Measurements from ENCODE around the gene FAM163B. TPM values are rescaled to one million over a fixed set of nuclear protein-coding genes. Genes with fewer than 3 reads are reported as not detected.
"Not testable (repeated sequence)": the region's sequence is repeated elsewhere in the genome, so short reads cannot be mapped to it uniquely, and the experiment has no call there.

Gene FAM163B
- total and polyA plus RNA-seq, 2 donors, result 0.27 to 2.0 TPM

DNA sequence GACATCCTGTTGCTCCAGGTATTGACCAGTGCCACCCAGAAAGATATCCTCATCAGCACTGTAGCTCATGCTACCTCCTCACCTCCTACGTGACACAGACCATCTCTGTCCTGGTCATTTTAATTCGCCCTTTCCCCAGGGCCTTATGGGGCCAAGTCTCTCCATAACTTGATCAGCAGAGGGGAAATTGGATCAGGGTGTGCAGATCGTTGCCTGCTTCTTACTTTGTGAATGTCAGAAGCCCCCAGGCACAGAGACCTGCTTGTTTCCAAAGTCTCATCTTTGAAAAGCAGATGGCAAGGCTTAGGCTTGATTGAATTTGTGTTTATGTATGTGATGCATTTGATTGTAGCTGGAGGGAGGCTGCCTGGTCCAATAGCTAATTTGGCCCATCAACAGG is 18.2 kb upstream of the FAM163B start:
- H3K4me3 ChIP-seq (ENCODE audit: low read length in 2 of 2), result no peak overlapping the region
- 86% methylated on average over 3 of the region's 3 CpGs for WGBS
- peaks cover 0 to 8% of the 10 kb centered on the region in 2 donors for H3K27me3 ChIP-seq (ENCODE audit: control insufficient read depth in 2 of 2, insufficient read depth in 1 of 2, low read length in 1 of 2)
- no peak for DNase-seq (ENCODE audit: low read depth in 6 of 9, low spot score in 9 of 9)
- no peak overlapping the region for H3K27ac ChIP-seq (ENCODE audit: low read depth in 1 of 2, low read length in 1 of 2)
- peaks cover 1 to 6% of the 10 kb centered on the region in 2 donors for H3K9me3 ChIP-seq (ENCODE audit: control insufficient read depth in 2 of 2, insufficient read depth in 1 of 2, low read length in 1 of 2)
- peaks cover 0 to 8% of the 10 kb centered on the region in 2 donors for H3K4me1 ChIP-seq (ENCODE audit: control insufficient read depth in 2 of 2, insufficient read depth in 2 of 2, low read length in 2 of 2)
- no peaks in the 10 kb centered on the region for H3K36me3 ChIP-seq (ENCODE audit: control insufficient read depth in 2 of 2, insufficient read depth in 2 of 2, low read length in 1 of 2)

- H3K27ac ChIP-seq (ENCODE audit: low read depth in 1 of 2, low read length in 1 of 2); H3K36me3 ChIP-seq (ENCODE audit: control insufficient read depth in 2 of 2, insufficient read depth in 2 of 2, low read length in 1 of 2); DNase-seq (ENCODE audit: low read depth in 6 of 9, low spot score in 9 of 9); H3K9me3 ChIP-seq (ENCODE audit: control insufficient read depth in 2 of 2, insufficient read depth in 1 of 2, low read length in 1 of 2); H3K4me1 ChIP-seq (ENCODE audit: control insufficient read depth in 2 of 2, insufficient read depth in 2 of 2, low read length in 2 of 2); H3K4me3 ChIP-seq (ENCODE audit: low read length in 2 of 2); H3K27me3 ChIP-seq (ENCODE audit: control insufficient read depth in 2 of 2, insufficient read depth in 1 of 2, low read length in 1 of 2): not testable (repeated sequence)
Observed at GRCh38 chr9:133626008-133626407, 16.8 kb upstream of the FAM163B start.

DNA sequence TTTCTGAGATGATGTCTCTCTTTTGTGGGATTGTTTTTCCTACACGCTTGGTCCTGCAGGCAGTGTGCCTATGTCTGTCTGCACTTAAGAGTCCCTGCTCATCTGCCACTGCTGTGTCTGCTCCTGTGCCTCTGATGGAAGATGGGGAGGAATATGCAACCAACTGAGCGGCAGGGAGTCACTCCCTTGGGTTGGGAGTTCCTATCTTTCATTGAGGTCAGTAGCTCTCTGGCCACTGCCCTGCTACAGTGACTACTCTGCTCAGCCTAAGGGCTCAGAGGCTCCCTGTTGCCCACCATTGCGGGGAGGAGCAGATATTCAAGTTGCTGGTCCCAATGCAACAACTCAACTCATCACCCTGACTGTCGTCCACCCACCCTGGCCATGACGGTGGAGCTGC is 13.4 kb upstream of the FAM163B start:
- 78% methylated on average over 5 of the region's 5 CpGs for WGBS
- peaks cover 0 to 12% of the 10 kb centered on the region in 2 donors for H3K27me3 ChIP-seq (ENCODE audit: control insufficient read depth in 2 of 2, insufficient read depth in 1 of 2, low read length in 1 of 2)

GRCh38 chr9:133621725-133622267 is 12.6 kb upstream of the FAM163B start:
- no peak overlapping the region for H3K27ac ChIP-seq (ENCODE audit: low read depth in 1 of 2, low read length in 1 of 2)
- no peak overlapping the region for H3K4me3 ChIP-seq (ENCODE audit: low read length in 2 of 2)
- peaks cover 0 to 18% of the 10 kb centered on the region in 2 donors for H3K27me3 ChIP-seq (ENCODE audit: control insufficient read depth in 2 of 2, insufficient read depth in 1 of 2, low read length in 1 of 2)
- H3K36me3 ChIP-seq (ENCODE audit: control insufficient read depth in 2 of 2, insufficient read depth in 2 of 2, low read length in 1 of 2), result no peaks in the 10 kb centered on the region
- WGBS, result 86% methylated on average over 11 of the region's 11 CpGs
- H3K9me3 ChIP-seq (ENCODE audit: control insufficient read depth in 2 of 2, insufficient read depth in 1 of 2, low read length in 1 of 2), result peaks cover 1 to 6% of the 10 kb centered on the region in 2 donors
- peaks cover 9 to 21% of the 10 kb centered on the region in 2 donors for H3K4me1 ChIP-seq (ENCODE audit: control insufficient read depth in 2 of 2, insufficient read depth in 2 of 2, low read length in 2 of 2)
- no peak for DNase-seq (ENCODE audit: low read depth in 6 of 9, low spot score in 9 of 9)

More for the DNA sequence above, 13.4 kb upstream of the FAM163B start:
- Histone ChIP-seq H3K36me3 (ENCODE audit: control insufficient read depth in 2 of 2, insufficient read depth in 2 of 2, low read length in 1 of 2) (no peaks in the 10 kb centered on the region), H3K9me3 (ENCODE audit: control insufficient read depth in 2 of 2, insufficient read depth in 1 of 2, low read length in 1 of 2) (peaks cover 1 to 6% of the 10 kb centered on the region in 2 donors), H3K4me1 (ENCODE audit: control insufficient read depth in 2 of 2, insufficient read depth in 2 of 2, low read length in 2 of 2) (peaks cover 9 to 21% of the 10 kb centered on the region in 2 donors), H3K27ac (ENCODE audit: low read depth in 1 of 2, low read length in 1 of 2) (no peak overlapping the region), H3K4me3 (ENCODE audit: low read length in 2 of 2) (no peak overlapping the region)
- DNase-seq (ENCODE audit: low read depth in 6 of 9, low spot score in 9 of 9), result no peak

GRCh38 chr9:133619791-133620190 is 10.6 kb upstream of the FAM163B start:
- DNase-seq (ENCODE audit: low read depth in 6 of 9, low spot score in 9 of 9), result peak in 7 of 9 donors; percentile 44 to 88 (median 66)
- no peak overlapping the region for H3K27ac ChIP-seq (ENCODE audit: low read depth in 1 of 2, low read length in 1 of 2)
- H3K4me1 ChIP-seq (ENCODE audit: control insufficient read depth in 2 of 2, insufficient read depth in 2 of 2, low read length in 2 of 2), result peaks cover 9 to 21% of the 10 kb centered on the region in 2 donors
- H3K9me3 ChIP-seq (ENCODE audit: control insufficient read depth in 2 of 2, insufficient read depth in 1 of 2, low read length in 1 of 2), result no peaks in the 10 kb centered on the region
- no peaks in the 10 kb centered on the region for H3K36me3 ChIP-seq (ENCODE audit: control insufficient read depth in 2 of 2, insufficient read depth in 2 of 2, low read length in 1 of 2)
- H3K27me3 ChIP-seq (ENCODE audit: control insufficient read depth in 2 of 2, insufficient read depth in 1 of 2, low read length in 1 of 2), result peaks cover 2 to 38% of the 10 kb centered on the region in 2 donors
- whole genome bisulfite sequencing, result 1% methylated on average over 8 of the region's 8 CpGs
- H3K4me3 ChIP-seq (ENCODE audit: low read length in 2 of 2), result no peak overlapping the region

GRCh38 chr9:133618726-133619125 is 9.5 kb upstream of the FAM163B start:
- DNase-seq (ENCODE audit: low read depth in 6 of 9, low spot score in 9 of 9), result no peak
- Histone ChIP-seq H3K4me1 (ENCODE audit: control insufficient read depth in 2 of 2, insufficient read depth in 2 of 2, low read length in 2 of 2) (peaks cover 9 to 21% of the 10 kb centered on the region in 2 donors), H3K27me3 (ENCODE audit: control insufficient read depth in 2 of 2, insufficient read depth in 1 of 2, low read length in 1 of 2) (peaks cover 2 to 48% of the 10 kb centered on the region in 2 donors), H3K4me3 (ENCODE audit: low read length in 2 of 2) (no peak overlapping the region), H3K27ac (ENCODE audit: low read depth in 1 of 2, low read length in 1 of 2) (no peak overlapping the region), H3K9me3 (ENCODE audit: control insufficient read depth in 2 of 2, insufficient read depth in 1 of 2, low read length in 1 of 2) (no peaks in the 10 kb centered on the region), H3K36me3 (ENCODE audit: control insufficient read depth in 2 of 2, insufficient read depth in 2 of 2, low read length in 1 of 2) (no peaks in the 10 kb centered on the region)
- 92% methylated on average over 10 of the region's 10 CpGs for WGBS

DNA sequence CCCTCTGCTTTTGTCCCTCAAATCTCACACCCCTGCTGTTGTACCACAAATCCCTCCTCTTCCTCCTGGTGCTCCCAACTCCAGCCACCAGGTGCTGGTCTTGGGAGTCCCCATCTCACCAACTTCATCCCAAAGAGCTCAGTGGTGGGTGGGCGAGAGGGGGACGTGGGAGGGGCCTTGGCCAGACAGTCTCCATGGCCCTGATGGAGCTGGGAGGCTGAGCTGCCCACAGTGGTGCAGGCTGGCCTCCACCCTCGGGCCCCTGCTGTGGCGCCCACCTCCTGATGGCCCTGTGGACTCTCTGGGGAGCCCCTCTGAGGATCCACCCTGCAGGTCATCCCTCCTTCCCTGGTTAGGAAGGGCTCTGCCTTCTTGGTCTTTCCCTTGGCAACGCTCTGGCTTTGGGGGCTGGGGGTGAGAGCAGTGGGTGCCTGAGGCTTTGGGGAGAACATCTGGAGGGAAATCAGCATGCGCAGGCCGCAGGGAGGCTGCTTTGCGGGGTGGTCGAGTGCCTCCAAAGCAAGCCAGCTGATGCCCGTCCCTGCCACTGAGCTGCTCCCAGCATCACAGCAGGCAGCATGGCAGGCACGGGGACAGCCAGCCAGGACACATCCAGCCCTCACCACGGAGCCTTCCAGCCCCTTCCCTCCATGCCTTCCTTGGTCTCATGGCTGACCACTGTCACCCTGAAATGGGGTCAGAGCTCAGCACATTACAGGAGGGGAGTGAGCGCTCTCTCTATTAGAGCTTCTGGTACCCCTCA is 7.6 kb upstream of the FAM163B start:
- Histone ChIP-seq H3K9me3 (ENCODE audit: control insufficient read depth in 2 of 2, insufficient read depth in 1 of 2, low read length in 1 of 2) (no peaks in the 10 kb centered on the region), H3K27ac (ENCODE audit: low read depth in 1 of 2, low read length in 1 of 2) (no peak overlapping the region), H3K4me1 (ENCODE audit: control insufficient read depth in 2 of 2, insufficient read depth in 2 of 2, low read length in 2 of 2) (peaks cover 9 to 17% of the 10 kb centered on the region in 2 donors), H3K36me3 (ENCODE audit: control insufficient read depth in 2 of 2, insufficient read depth in 2 of 2, low read length in 1 of 2) (no peaks in the 10 kb centered on the region), H3K4me3 (ENCODE audit: low read length in 2 of 2) (no peak overlapping the region), H3K27me3 (ENCODE audit: control insufficient read depth in 2 of 2, insufficient read depth in 1 of 2, low read length in 1 of 2) (peaks cover 10 to 63% of the 10 kb centered on the region in 2 donors)
- DNase-seq (ENCODE audit: low read depth in 6 of 9, low spot score in 9 of 9), result no peak
- 91% methylated on average over 13 of the region's 13 CpGs for WGBS

- H3K4me3 ChIP-seq (ENCODE audit: low read length in 2 of 2), result no peak overlapping the region
- H3K36me3 ChIP-seq (ENCODE audit: control insufficient read depth in 2 of 2, insufficient read depth in 2 of 2, low read length in 1 of 2), result no peaks in the 10 kb centered on the region
- peaks cover 7 to 13% of the 10 kb centered on the region in 2 donors for H3K4me1 ChIP-seq (ENCODE audit: control insufficient read depth in 2 of 2, insufficient read depth in 2 of 2, low read length in 2 of 2)
- WGBS, result 90% methylated on average over 13 of the region's 13 CpGs
- H3K27me3 ChIP-seq (ENCODE audit: control insufficient read depth in 2 of 2, insufficient read depth in 1 of 2, low read length in 1 of 2), result peaks cover 15 to 74% of the 10 kb centered on the region in 2 donors
- no peak for DNase-seq (ENCODE audit: low read depth in 6 of 9, low spot score in 9 of 9)
- H3K9me3 ChIP-seq (ENCODE audit: control insufficient read depth in 2 of 2, insufficient read depth in 1 of 2, low read length in 1 of 2), result no peaks in the 10 kb centered on the region
- no peak overlapping the region for H3K27ac ChIP-seq (ENCODE audit: low read depth in 1 of 2, low read length in 1 of 2)
Observed at GRCh38 chr9:133615606-133616188, 6.5 kb upstream of the FAM163B start.

GRCh38 chr9:133615186-133615585 is 6.0 kb upstream of the FAM163B start:
- peaks cover 18 to 79% of the 10 kb centered on the region in 2 donors for H3K27me3 ChIP-seq (ENCODE audit: control insufficient read depth in 2 of 2, insufficient read depth in 1 of 2, low read length in 1 of 2)
- no peak overlapping the region for H3K4me3 ChIP-seq (ENCODE audit: low read length in 2 of 2)
- no peaks in the 10 kb centered on the region for H3K9me3 ChIP-seq (ENCODE audit: control insufficient read depth in 2 of 2, insufficient read depth in 1 of 2, low read length in 1 of 2)
- H3K27ac ChIP-seq (ENCODE audit: low read depth in 1 of 2, low read length in 1 of 2), result no peak overlapping the region
- WGBS, result 54% methylated on average over 16 of the region's 16 CpGs
- no peak for DNase-seq (ENCODE audit: low read depth in 6 of 9, low spot score in 9 of 9)
- H3K4me1 ChIP-seq (ENCODE audit: control insufficient read depth in 2 of 2, insufficient read depth in 2 of 2, low read length in 2 of 2), result peaks cover 6 to 10% of the 10 kb centered on the region in 2 donors
- no peaks in the 10 kb centered on the region for H3K36me3 ChIP-seq (ENCODE audit: control insufficient read depth in 2 of 2, insufficient read depth in 2 of 2, low read length in 1 of 2)
